ENCODE measurements around the gene CTNNA2.

- no peak for TF ChIP-seq CTCF (IDR thresholded peaks at IDR 0.05)
- TF ChIP-seq POLR2A (IDR thresholded peaks at IDR 0.05), result no peak
Observed at GRCh38 chr2:80437959-80438358, 925.1 kb downstream of the CTNNA2 start.

Data from uterus (tissue), 2 donors.